Thoracic aorta (tissue), 2 donors: ENCODE results near the gene HSD17B8. TPM values are rescaled to one million over a fixed set of nuclear protein-coding genes. Genes with fewer than 3 reads are reported as not detected.

Source experiments
- ATAC-seq: fragments of 150-250 bp; one replicate; pipeline ENCODE4 v1.8.0; 2017; ENCODE audit warnings: low read depth; ENCODE audit not compliant: insufficient number of reproducible peaks, low FRiP score
- DNase-seq: peaks from one replicate; pipeline ENCODE4 v3.0.0-alpha.2; 2020; ENCODE audit warnings: low spot score
- H3K27ac ChIP-seq, 2 donors: fragments of 200-600 bp; sonication (generic); 1 replicate in 1 of 2; 2 replicates in 1 of 2; pipeline ENCODE4 v1.5.1; 2016; ENCODE audit warnings: mild to moderate bottlenecking in 2 of 2, moderate library complexity in 2 of 2
- H3K27me3 ChIP-seq: fragments of 200-600 bp; sonication (generic); replicated peaks from 2 replicates; pipeline ENCODE4 v1.6.0; 2016; ENCODE audit warnings: mild to moderate bottlenecking; ENCODE audit not compliant: insufficient read depth
- H3K36me3 ChIP-seq: fragments of 200-600 bp; sonication (generic); one replicate; pipeline ENCODE4 v1.5.1; 2016
- H3K4me1 ChIP-seq, 2 donors: fragments of 200-600 bp; sonication (generic); 1 replicate in 1 of 2; 2 replicates in 1 of 2; pipeline versions ENCODE4 v1.5.1 to v1.6.0; 2016; ENCODE audit warnings: low read depth in 2 of 2, mild to moderate bottlenecking in 1 of 2; ENCODE audit not compliant: control insufficient read depth in 1 of 2
- H3K4me3 ChIP-seq: fragments of 200-600 bp; sonication (generic); 2 replicates; pipeline ENCODE4 v1.5.1; 2016; ENCODE audit warnings: mild to moderate bottlenecking
- H3K9me3 ChIP-seq: fragments of 200-600 bp; sonication (generic); 2 replicates; pipeline ENCODE4 v1.5.1; 2016
- total RNA-seq, 2 donors: library from RNA; depleted of rRNA; stranded (reverse); fragments of >200 nt; gene quantifications; one replicate each; pipeline versions ENCODE4 v1.1.0 to v1.2.3, GENCODE V29; 2016
- TF ChIP-seq, protein P1 (sequence below): fragments of 200-600 bp; sonication (generic); IDR thresholded peaks from one replicate; pipeline ENCODE4 v1.5.1; 2019; ENCODE audit warnings: antibody characterized with exemption

HSD17B8 gene
- total RNA-seq, 2 donors from 2014 or later = 4.0 to 15.0 TPM

DNA sequence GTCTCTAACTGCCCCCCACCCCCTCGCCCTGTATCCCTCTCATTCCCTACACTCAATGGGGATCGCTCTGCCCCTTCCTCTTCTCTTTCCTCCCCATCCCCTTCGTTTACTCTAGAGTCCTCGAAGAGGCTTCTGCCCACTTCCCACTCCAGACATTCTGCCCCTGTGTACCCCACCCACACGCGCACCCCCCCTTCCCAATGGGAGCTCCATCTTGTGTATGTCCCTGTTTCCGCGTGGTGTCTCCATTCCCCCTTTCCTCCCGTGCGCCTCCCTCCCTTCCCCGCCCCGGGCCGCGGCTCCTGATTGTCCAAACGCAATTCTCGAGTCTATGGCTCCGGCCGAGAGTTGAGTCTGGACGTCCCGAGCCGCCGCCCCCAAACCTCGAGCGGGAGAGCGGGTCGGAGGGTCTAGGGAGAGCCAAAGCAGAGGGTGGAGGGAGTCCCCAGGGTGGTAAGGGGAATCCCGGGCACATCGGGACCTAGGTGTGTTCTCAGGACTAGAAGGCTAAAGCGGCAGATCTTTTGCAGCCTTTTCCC, 3.2 kb downstream of the HSD17B8 start:
- H3K36me3 ChIP-seq = peaks cover 22% of the 10 kb centered on the region
- no peak for ATAC-seq
- H3K9me3 ChIP-seq = no peaks in the 10 kb centered on the region
- peaks cover 10 to 31% of the 10 kb centered on the region in 2 donors for H3K4me1 ChIP-seq
- H3K4me3 ChIP-seq = peak overlapping the region; percentile 91
- no peak for DNase-seq
- TF ChIP-seq, protein P1, sequence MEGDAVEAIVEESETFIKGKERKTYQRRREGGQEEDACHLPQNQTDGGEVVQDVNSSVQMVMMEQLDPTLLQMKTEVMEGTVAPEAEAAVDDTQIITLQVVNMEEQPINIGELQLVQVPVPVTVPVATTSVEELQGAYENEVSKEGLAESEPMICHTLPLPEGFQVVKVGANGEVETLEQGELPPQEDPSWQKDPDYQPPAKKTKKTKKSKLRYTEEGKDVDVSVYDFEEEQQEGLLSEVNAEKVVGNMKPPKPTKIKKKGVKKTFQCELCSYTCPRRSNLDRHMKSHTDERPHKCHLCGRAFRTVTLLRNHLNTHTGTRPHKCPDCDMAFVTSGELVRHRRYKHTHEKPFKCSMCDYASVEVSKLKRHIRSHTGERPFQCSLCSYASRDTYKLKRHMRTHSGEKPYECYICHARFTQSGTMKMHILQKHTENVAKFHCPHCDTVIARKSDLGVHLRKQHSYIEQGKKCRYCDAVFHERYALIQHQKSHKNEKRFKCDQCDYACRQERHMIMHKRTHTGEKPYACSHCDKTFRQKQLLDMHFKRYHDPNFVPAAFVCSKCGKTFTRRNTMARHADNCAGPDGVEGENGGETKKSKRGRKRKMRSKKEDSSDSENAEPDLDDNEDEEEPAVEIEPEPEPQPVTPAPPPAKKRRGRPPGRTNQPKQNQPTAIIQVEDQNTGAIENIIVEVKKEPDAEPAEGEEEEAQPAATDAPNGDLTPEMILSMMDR = no peak
- H3K27me3 ChIP-seq = no peaks in the 10 kb centered on the region
- peak overlapping the region; percentile 77 to 90 for H3K27ac ChIP-seq

DNA sequence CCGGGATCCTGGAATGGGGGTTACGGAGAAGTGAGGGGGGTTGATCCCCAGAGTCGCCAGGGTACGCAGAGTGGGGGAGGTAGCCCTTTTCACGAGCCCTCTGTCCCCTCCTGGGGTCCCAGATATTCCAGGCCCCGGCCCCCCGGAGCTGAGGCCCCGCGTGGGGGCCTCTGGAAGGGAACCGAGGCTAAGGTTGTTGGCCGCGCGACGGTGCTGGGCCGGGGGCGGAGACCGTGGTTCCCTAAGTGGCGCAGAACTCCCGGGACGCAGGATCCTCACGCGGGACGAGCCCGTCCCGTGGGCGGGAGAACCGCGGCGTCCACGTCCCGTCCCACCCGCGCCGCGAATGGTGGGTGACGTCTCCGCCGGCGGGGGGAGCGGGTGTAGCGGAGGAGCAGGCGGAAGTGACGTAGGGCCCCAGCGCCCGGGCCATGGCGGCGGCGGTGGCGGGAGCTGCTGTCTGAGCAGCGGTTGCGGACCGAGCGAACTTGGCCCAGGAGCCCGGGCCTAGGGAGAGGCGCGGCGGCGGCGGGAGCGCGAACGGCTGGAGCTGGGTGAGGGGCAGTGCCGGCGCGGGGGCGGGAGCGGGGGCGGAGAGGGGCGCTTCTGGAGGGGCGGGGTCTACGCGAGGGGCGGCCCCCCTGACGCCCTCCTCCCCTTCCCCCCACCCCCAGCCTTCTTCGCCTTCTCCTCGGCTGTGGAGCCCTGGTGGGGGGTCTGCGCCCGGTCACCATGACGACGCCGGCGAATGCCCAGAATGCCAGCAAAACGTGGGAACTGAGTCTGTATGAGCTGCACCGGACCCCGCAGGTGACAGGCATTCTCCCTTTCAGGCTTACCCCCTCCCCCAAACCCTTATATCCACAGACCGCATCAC, 3.9 kb downstream of the HSD17B8 start, which contains the start of gene RING1:
TSS of gene RING1 (plus strand) at position 410 of the 877 bp plus-strand sequence. CDS start at position 733, 323 bp downstream.
- TF ChIP-seq, protein P1 = no peak
- H3K4me1 ChIP-seq = peaks cover 13 to 37% of the 10 kb centered on the region in 2 donors
- peak; percentile 71 for ATAC-seq
- peaks cover 16% of the 10 kb centered on the region for H3K36me3 ChIP-seq
- H3K9me3 ChIP-seq = no peaks in the 10 kb centered on the region
- peak within 1 kb of the TSS; percentile 91 for H3K4me3 ChIP-seq
- DNase-seq = no peak
- H3K27ac ChIP-seq = peak within 1 kb of the TSS; percentile 77 to 90
- no peaks in the 10 kb centered on the region for H3K27me3 ChIP-seq

DNA sequence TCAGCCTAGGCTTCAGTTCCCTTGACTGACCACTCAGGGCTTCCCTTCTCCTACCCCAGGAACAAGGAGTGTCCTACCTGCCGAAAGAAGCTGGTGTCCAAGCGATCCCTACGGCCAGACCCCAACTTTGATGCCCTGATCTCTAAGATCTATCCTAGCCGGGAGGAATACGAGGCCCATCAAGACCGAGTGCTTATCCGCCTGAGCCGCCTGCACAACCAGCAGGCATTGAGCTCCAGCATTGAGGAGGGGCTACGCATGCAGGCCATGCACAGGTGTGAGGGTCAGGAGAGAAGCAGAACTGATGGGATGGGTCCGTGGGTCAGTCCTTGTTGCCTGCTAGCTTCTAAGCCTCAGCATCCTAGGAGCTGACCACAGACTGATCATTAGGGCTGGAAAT, 5.4 kb downstream of the HSD17B8 start:
- DNase-seq (no peak), ATAC-seq (no peak)
- no peak overlapping the region for H3K4me3 ChIP-seq
- peaks cover 6 to 33% of the 10 kb centered on the region in 2 donors for H3K4me1 ChIP-seq
- H3K27me3 ChIP-seq = no peaks in the 10 kb centered on the region
- H3K36me3 ChIP-seq = peaks cover 10% of the 10 kb centered on the region
- no peaks in the 10 kb centered on the region for H3K9me3 ChIP-seq
- no peak overlapping the region for H3K27ac ChIP-seq
- TF ChIP-seq, protein P1 = no peak

DNA sequence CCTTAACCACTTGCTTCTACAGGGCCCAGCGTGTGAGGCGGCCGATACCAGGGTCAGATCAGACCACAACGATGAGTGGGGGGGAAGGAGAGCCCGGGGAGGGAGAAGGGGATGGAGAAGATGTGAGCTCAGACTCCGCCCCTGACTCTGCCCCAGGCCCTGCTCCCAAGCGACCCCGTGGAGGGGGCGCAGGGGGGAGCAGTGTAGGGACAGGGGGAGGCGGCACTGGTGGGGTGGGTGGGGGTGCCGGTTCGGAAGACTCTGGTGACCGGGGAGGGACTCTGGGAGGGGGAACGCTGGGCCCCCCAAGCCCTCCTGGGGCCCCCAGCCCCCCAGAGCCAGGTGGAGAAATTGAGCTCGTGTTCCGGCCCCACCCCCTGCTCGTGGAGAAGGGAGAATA, 6.7 kb downstream of the HSD17B8 start:
- H3K4me3 ChIP-seq = no peak overlapping the region
- TF ChIP-seq, protein P1 = no peak
- no peak for ATAC-seq
- peaks cover 10% of the 10 kb centered on the region for H3K36me3 ChIP-seq
- peaks cover 4 to 28% of the 10 kb centered on the region in 2 donors for H3K4me1 ChIP-seq
- no peak overlapping the region for H3K27ac ChIP-seq
- H3K27me3 ChIP-seq = no peaks in the 10 kb centered on the region
- no peaks in the 10 kb centered on the region for H3K9me3 ChIP-seq
- DNase-seq = no peak

DNA sequence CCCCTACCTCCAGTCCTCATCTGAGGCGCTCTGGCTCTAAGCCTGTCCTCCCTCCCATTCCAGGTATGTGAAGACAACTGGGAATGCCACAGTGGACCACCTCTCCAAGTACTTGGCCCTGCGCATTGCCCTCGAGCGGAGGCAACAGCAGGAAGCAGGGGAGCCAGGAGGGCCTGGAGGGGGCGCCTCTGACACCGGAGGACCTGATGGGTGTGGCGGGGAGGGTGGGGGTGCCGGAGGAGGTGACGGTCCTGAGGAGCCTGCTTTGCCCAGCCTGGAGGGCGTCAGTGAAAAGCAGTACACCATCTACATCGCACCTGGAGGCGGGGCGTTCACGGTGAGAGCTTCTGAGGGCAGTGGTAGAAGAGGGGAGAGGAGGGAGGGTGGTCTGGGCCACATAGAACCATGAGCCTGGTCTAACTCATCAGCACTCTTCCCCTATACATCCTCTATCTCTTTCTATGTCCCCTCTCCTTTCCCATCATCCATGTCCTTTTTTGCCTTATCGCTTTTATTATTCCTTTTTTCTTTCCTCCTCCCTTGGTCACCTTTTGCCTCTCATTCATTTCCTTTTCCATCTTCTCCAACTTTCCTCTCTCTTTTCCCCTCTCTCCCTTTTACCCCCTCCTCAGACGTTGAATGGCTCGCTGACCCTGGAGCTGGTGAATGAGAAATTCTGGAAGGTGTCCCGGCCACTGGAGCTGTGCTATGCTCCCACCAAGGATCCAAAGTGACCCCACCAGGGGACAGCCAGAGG, 7.4 kb downstream of the HSD17B8 start:
- DNase-seq = no peak
- no peak overlapping the region for H3K27ac ChIP-seq
- TF ChIP-seq, protein P1 = no peak

More for the DNA sequence above, 7.4 kb downstream of the HSD17B8 start:
- Histone ChIP-seq H3K27me3 (no peaks in the 10 kb centered on the region), H3K4me3 (no peak overlapping the region), H3K36me3 (peaks cover 10% of the 10 kb centered on the region), H3K4me1 (peaks cover 4 to 26% of the 10 kb centered on the region in 2 donors), H3K9me3 (no peaks in the 10 kb centered on the region)
- ATAC-seq = no peak
